H1 (cell line): Measurements from ENCODE around the gene OLFML2A. TPM values are rescaled to one million over a fixed set of nuclear protein-coding genes. Genes with fewer than 3 reads are reported as not detected.

Experiments
- ASH2L ChIP-seq: fragments of 200-600, 300-600 bp; sonication (generic); IDR thresholded peaks from one replicate; pipeline ENCODE4 v1.7.1; 2017; ENCODE audit warnings: low read length
- CBX5 ChIP-seq: fragments of 300-800, 300-1000 bp; sonication (generic); IDR thresholded peaks from 2 replicates; pipeline ENCODE4 v1.7.1; 2016; ENCODE audit warnings: antibody characterized with exemption, low read length, low read depth
- CHD2 ChIP-seq: IDR thresholded peaks from 2 replicates; pipeline ENCODE4 v1.6.1; 2012; ENCODE audit warnings: low read length, improper control_type of control experiment
- CHD7 ChIP-seq: fragments of 300-600 bp; sonication (generic); IDR thresholded peaks from 2 replicates; pipeline ENCODE4 v1.7.1; 2012; ENCODE audit warnings: low read length, moderate library complexity, mild to moderate bottlenecking, inconsistent platforms; ENCODE audit not compliant: insufficient replicate concordance
- RBBP5 ChIP-seq: IDR thresholded peaks from 2 replicates; pipeline ENCODE4 v1.7.1; 2012; ENCODE audit warnings: low read depth, mild to moderate bottlenecking, inconsistent platforms, low read length, moderate library complexity, borderline replicate concordance
- RXRA ChIP-seq: IDR thresholded peaks from 2 replicates; pipeline ENCODE4 v1.6.1; 2011; ENCODE audit warnings: low read depth, mild to moderate bottlenecking, low read length, moderate library complexity; ENCODE audit not compliant: insufficient read depth
- SUZ12 ChIP-seq: fragments of 200-600 bp; sonication (generic); IDR thresholded peaks from 2 replicates; pipeline ENCODE4 v1.6.1; 2012; ENCODE audit warnings: mild to moderate bottlenecking, inconsistent platforms, low read length, moderate library complexity, mixed read lengths
- TAF7 ChIP-seq: optimal IDR thresholded peaks from 2 replicates; pipeline ENCODE3; 2011; ENCODE audit warnings: low read depth, mild to moderate bottlenecking, inconsistent platforms, low read length, moderate library complexity, borderline replicate concordance
- TBP ChIP-seq: IDR thresholded peaks from 2 replicates; pipeline ENCODE4 v1.6.1; 2011; ENCODE audit warnings: low read depth, low read length, improper control_type of control experiment
- TCF12 ChIP-seq: IDR thresholded peaks from 2 replicates; pipeline ENCODE4 v1.6.1; 2011; ENCODE audit warnings: low read depth, mild to moderate bottlenecking, low read length
- polyA plus RNA-seq, 7 experiments: library from polyadenylated mRNA; depleted of rRNA in 3 of 7; stranded (reverse) in 5 of 7; unstranded in 2 of 7; fragments of >200 nt in 5 of 7; fragments of 200-250 nt in 2 of 7; gene quantifications; 1 replicate in 5 of 7; 2 replicates in 1 of 7; 4 replicates in 1 of 7; pipeline versions ENCODE4 v1.2.1 to v1.2.3, GENCODE V29; 2011 to 2013; ENCODE audit warnings: missing spikeins in 2 of 7, mixed read lengths in 2 of 7
- total RNA-seq: library from RNA; stranded (reverse); fragmentation: NEBNext Ultra II Directional; extraction: Animal tissue kit (Norgen Biotek cat#: 25700); gene quantifications from 2 replicates; pipeline ENCODE4 v1.2.1, GENCODE V29; 2021

OLFML2A gene
- total and polyA plus RNA-seq, 2 of the 8 experiments (the other 6 are each of a cell fraction or from before 2014, with no cell fraction given): 7.8 to 11.5 TPM

GRCh38 chr9:124771867-124772679 is 4.9 kb upstream of the OLFML2A start (continued):
- TF ChIP-seq RXRA (0 out of 2 replicates have a peak, but pooled peaks have one; percentile 28), TBP (0 out of 2 replicates have a peak, but pooled peaks have one; percentile 10), CHD7 (no peak), CBX5 (no peak), TCF12 (no peak), CHD2 (no peak; the same call in 1 of the 2 replicates), ASH2L (no peak), RBBP5 (no peak; the same call in none of the 2 replicates), SUZ12 (no peak), TAF7 (no peak)
